Ovary (tissue), 9 donors: ENCODE results near the gene NPW. TPM values are rescaled to one million over a fixed set of nuclear protein-coding genes. Genes with fewer than 3 reads are reported as not detected.

Experiments
- DNase-seq, 5 donors: peaks; one replicate each; pipeline ENCODE4 v3.0.0-alpha.2; 2019 to 2020
- H3K27ac ChIP-seq, 2 donors: fragments of 200-600 bp; one replicate each; pipeline versions ENCODE4 v1.5.1 to v1.8.0; 2019 to 2022
- H3K27me3 ChIP-seq: fragments of 200-600 bp; one replicate; pipeline ENCODE4 v1.8.0; 2022
- H3K36me3 ChIP-seq: fragments of 200-600 bp; sonication (generic); one replicate; pipeline ENCODE4 v1.5.1; 2019
- H3K4me1 ChIP-seq: one replicate; pipeline ENCODE4 v1.8.1; 2013; ENCODE audit warnings: mild to moderate bottlenecking, moderate library complexity; ENCODE audit not compliant: insufficient read depth
- H3K4me3 ChIP-seq: fragments of 200-600 bp; sonication (generic); one replicate; pipeline ENCODE4 v1.5.1; 2017
- H3K9me3 ChIP-seq, 2 donors: fragments of 200-600 bp in 1 of 2; sonication (generic) in 1 of 2; one replicate each; pipeline versions ENCODE4 v1.5.1 to v1.8.1; 2013 to 2019; ENCODE audit warnings: mild to moderate bottlenecking in 1 of 2, moderate library complexity in 1 of 2
- EP300 ChIP-seq: sonication (generic); formaldehyde crosslinking; IDR thresholded peaks from one replicate; pipeline ENCODE4 v1.6.1; 2017; ENCODE audit warnings: antibody characterized with exemption
- POLR2A ChIP-seq: fragments of 450-650 bp; IDR thresholded peaks from one replicate; pipeline ENCODE4 v1.6.1; 2017; ENCODE audit warnings: antibody characterized with exemption, mild to moderate bottlenecking, moderate library complexity
- WGBS, 3 donors: extraction: QIAGEN DNeasy Blood & Tissue Kit in 1 of 3; methylation state at CpG; one replicate each; pipeline versions ENCODE4 v1.1.5 to v1.1.7; 2013 to 2017; 5-methylcytosine and 5-hydroxymethylcytosine counted together
- intact Hi-C, 4 donors: fragments of 100-400 bp; cut with DNase I; formaldehyde crosslinking; loops; one replicate each; pipeline versions ENCODE4 v1.11.0 to v1.15.1; 2022 to 2023
- polyA plus RNA-seq, 2 donors: library from polyadenylated mRNA; stranded (reverse); fragments of 200-250 nt in 1 of 2; fragments of 350-450 nt in 1 of 2; fragmentation: Illumina TruSeq in 1 of 2; extraction: RNeasy Lipid Tissue Mini Kit (QIAGEN cat#74804) in 1 of 2; gene quantifications; one replicate each; pipeline ENCODE4 v1.2.3, GENCODE V29; 2013 to 2014
- total RNA-seq, 7 donors: library from RNA; depleted of rRNA in 2 of 7; stranded (reverse); fragments of >200 nt in 2 of 7; fragmentation: NEBNext Ultra II Directional in 3 of 7; extraction: Animal tissue kit (Norgen Biotek cat#: 25700) in 3 of 7; gene quantifications; one replicate each; pipeline versions ENCODE4 v1.1.0 to v1.2.4, GENCODE V29; 2016 to 2023
- TF ChIP-seq, protein P1 (sequence below), 3 donors: fragments of 450-650 bp in 2 of 3; fragments of 200-600 bp in 1 of 3; IDR thresholded peaks; one replicate each; pipeline versions ENCODE4 v1.5.1 to v1.8.0; 2016 to 2022; ENCODE audit warnings: antibody characterized with exemption in 3 of 3, mild to moderate bottlenecking in 1 of 3
- donor health status: DM: no; HTN: no; CAD: no; lungs with moderate emphysema.
- donor health status: DM: no; HTN: no; CAD: no.
- donor health status: Bipolar disorder and iron deficiency.
- donor health status: DM: yes; HTN: yes; CAD: no.
- donor health status: DM: no; HTN: no; CAD: no.
- donor health status: DM: yes; HTN: yes; CAD: no.

The NPW gene
- total and polyA plus RNA-seq, 9 donors = 0.17 to 1.1 (median 0.62) TPM; not detected in 5

DNA sequence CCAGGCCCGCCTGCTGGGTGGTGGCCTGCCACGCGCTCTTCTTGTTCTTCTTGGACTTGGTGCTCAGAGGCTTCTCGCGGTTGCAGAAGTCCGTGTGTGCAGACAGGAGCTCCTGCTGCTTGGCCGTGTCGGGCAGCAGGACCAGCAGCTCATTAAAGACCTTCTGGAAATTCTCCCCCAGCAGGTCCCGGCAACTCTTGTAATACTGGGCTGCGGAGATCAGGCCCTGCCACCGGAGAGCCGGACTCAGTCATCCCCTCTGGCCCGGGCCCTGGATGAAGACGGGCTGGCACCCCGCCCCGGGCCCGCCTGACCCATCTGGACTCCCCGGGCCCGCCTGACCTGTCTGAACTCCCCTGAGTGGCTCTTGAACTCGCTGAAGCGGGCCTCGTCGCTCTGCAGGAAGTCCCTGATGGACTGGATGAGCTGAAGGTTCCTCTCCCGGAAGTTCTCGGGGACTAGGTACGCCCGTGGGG is 21.2 kb upstream of the NPW start:
- WGBS, 3 donors = 87 to 91% (median 91%) methylated on average over 26 to 27 of the region's 27 CpGs
- TF ChIP-seq POLR2A = no peak
- TF ChIP-seq, protein P1, sequence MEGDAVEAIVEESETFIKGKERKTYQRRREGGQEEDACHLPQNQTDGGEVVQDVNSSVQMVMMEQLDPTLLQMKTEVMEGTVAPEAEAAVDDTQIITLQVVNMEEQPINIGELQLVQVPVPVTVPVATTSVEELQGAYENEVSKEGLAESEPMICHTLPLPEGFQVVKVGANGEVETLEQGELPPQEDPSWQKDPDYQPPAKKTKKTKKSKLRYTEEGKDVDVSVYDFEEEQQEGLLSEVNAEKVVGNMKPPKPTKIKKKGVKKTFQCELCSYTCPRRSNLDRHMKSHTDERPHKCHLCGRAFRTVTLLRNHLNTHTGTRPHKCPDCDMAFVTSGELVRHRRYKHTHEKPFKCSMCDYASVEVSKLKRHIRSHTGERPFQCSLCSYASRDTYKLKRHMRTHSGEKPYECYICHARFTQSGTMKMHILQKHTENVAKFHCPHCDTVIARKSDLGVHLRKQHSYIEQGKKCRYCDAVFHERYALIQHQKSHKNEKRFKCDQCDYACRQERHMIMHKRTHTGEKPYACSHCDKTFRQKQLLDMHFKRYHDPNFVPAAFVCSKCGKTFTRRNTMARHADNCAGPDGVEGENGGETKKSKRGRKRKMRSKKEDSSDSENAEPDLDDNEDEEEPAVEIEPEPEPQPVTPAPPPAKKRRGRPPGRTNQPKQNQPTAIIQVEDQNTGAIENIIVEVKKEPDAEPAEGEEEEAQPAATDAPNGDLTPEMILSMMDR (IDR thresholded peaks at IDR 0.05) = no peak
- Histone ChIP-seq H3K4me1 (peaks cover 6% of the 10 kb centered on the region), H3K36me3 (no peaks in the 10 kb centered on the region), H3K27ac (no peak overlapping the region), H3K4me3 (no peak overlapping the region), H3K27me3 (no peaks in the 10 kb centered on the region), H3K9me3 (no peaks in the 10 kb centered on the region)
- intact Hi-C loops = no loop called here
- peak in 2 of 5 donors; percentile 20 to 40 for DNase-seq

DNA sequence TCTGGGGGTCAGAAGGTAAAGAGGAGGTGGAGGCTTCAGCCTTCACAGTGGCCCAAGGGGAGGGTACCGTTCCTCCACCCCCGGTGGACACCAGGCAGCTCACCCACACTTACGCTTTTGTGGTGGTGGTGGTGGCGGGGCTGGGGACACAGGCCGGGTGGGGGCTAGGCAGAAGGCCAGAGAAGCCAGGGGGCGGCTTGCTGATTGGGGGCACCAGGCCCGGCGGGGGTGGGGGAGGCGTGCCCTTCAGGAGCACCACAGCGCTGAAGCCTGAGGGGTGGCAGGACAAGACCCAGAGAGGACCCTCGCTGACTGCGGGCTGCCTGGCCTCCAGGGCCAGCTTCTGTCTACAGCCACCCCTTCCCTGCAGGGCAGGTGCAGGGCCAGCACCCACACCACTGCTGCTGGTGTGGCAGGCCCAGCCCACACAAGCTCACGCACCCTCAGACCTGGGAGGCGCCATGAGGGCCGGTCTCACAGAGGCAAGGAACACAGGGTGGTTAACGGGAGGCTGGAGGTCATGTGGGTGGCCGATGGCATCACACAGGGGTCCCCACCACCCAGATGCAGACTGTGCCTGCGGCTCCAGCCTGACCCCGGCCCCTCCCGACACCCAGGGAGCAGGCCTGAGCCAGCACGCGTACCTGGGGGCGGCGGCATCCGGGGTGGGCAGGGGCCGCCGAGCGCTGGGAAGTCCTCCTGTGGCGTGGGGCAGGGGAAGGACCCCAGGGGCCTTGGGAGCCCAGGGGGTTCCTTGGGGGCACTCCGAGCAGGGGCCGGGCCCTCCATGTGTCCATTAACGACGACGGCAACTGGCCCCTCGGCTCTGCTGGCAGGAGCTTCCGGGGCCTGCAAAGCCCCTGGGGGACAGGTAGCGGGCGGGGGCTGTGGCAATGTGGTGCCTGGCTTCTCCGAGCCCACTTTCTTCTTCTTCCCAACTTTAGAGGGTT is 20.5 kb upstream of the NPW start:
- peaks cover 9% of the 10 kb centered on the region for H3K4me1 ChIP-seq
- no peaks in the 10 kb centered on the region for H3K9me3 ChIP-seq
- intact Hi-C loops = no loop called here
- no peak overlapping the region for H3K27ac ChIP-seq
- no peak for TF ChIP-seq EP300
- TF ChIP-seq POLR2A = no peak
- TF ChIP-seq, protein P1 (IDR thresholded peaks at IDR 0.05) = no peak
- no peak overlapping the region for H3K4me3 ChIP-seq
- peak in 2 of 5 donors; percentile 26 to 46 for DNase-seq
- WGBS, 3 donors = 86 to 88% (median 87%) methylated on average over 30 to 39 of the region's 39 CpGs
- H3K27me3 ChIP-seq = no peaks in the 10 kb centered on the region
- no peaks in the 10 kb centered on the region for H3K36me3 ChIP-seq

DNA sequence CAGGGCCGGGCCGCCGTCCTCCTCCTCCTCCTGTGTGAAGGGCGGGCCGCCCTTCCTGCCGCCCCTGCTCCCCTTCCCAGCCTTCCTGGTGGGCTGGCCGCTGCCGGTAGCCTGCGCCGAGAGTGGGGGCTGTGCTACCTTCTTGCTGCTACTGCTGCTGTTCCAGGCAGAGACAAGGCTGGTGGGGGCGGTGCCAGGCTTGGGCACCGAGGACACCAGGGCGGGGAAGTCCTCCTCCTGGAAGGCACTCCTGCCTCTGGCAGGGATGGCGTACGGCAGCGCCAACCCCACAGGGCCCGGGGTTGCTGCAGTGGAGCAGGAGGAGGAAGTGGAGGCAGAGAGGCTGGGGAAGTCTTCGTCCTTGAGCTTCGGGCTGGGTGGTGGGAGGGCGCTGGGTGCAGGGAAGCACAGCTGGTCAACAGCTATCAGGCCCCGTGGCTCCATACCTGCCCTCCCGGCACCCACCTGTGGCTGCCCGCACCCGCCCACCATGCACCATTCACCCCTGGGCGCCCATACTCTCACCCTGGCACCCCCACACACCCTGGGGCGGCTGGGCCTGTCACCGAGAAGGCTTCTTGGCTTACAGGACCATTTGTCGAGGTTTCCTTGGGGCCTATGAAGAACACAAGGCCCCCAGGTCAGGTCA is 19.6 kb upstream of the NPW start:
- peaks cover 10% of the 10 kb centered on the region for H3K4me1 ChIP-seq
- WGBS, 3 donors = 71 to 84% (median 72%) methylated on average over 27 to 28 of the region's 28 CpGs
- peak in 1 of 5 donors; percentile 40 for DNase-seq
- H3K27ac ChIP-seq = no peak overlapping the region
- no peaks in the 10 kb centered on the region for H3K9me3 ChIP-seq
- H3K36me3 ChIP-seq = no peaks in the 10 kb centered on the region
- intact Hi-C loops = no loop called here
- no peaks in the 10 kb centered on the region for H3K27me3 ChIP-seq
- H3K4me3 ChIP-seq = no peak overlapping the region
- TF ChIP-seq, protein P1 (IDR thresholded peaks at IDR 0.05) = no peak
- TF ChIP-seq EP300 (no peak), POLR2A (no peak)

DNA sequence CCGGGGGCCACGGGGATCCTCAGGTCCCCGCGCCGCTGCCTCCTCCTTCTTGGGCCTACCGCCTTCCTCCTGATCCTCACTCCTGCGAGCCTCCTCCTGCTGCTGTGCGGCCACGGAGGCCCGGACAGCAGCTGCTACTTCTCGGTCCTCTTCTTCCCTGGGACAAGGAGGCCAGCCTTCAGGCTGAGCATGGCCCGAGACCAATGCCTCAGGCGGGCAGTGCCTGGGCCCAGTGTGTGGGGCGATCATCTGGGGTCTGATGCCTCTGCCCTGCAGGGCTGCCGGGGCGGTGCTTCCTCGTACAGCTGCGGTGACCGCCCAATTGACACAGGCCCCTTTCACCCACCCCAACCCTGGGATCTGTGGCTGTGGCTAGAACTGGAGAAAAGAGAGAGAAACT is 18.6 kb upstream of the NPW start:
- H3K36me3 ChIP-seq = no peaks in the 10 kb centered on the region
- no peak overlapping the region for H3K27ac ChIP-seq
- no peak for DNase-seq
- WGBS, 3 donors = 91 to 96% (median 96%) methylated on average over 19 of the region's 19 CpGs
- no peaks in the 10 kb centered on the region for H3K27me3 ChIP-seq
- no peaks in the 10 kb centered on the region for H3K9me3 ChIP-seq
- H3K4me3 ChIP-seq = no peak overlapping the region
- peaks cover 10% of the 10 kb centered on the region for H3K4me1 ChIP-seq
- intact Hi-C loops = no loop called here
- TF ChIP-seq, protein P1 (IDR thresholded peaks at IDR 0.05) = no peak
- TF ChIP-seq EP300 (no peak), POLR2A (no peak)
